ENCODE data around the gene ELFN2. TPM values are rescaled to one million over a fixed set of nuclear protein-coding genes. Genes with fewer than 3 reads are reported as not detected.

Gene ELFN2
- total RNA-seq, 1 experiment from 2014 or later, result 30.8 TPM

GRCh38 chr22:37473437-37473946 lies 46.2 kb upstream of the ELFN2 start:
- Histone ChIP-seq H3K9me3 (ENCODE audit: insufficient read depth, low read depth) (no peaks in the 10 kb centered on the region), H3K4me1 (replicated peaks; ENCODE audit: insufficient read depth) (no peaks in the 10 kb centered on the region), H3K36me3 (ENCODE audit: low read depth) (no peaks in the 10 kb centered on the region), H3K4me2 (no peak overlapping the region), H3K27ac (no peak overlapping the region), H3K27me3 (ENCODE audit: insufficient read depth, low read depth) (no peaks in the 10 kb centered on the region), H3K9me2 (ENCODE audit: insufficient read depth) (no peaks in the 10 kb centered on the region), H4K20me1 (ENCODE audit: insufficient read depth) (no peaks in the 10 kb centered on the region), H2AFZ (no peak overlapping the region), H3K79me2 (ENCODE audit: low read depth) (no peaks in the 10 kb centered on the region), H3K4me3 (no peak overlapping the region), H3F3A (ENCODE audit: insufficient read depth, low read depth) (peaks cover 21% of the 10 kb centered on the region; the same call in 1 of the 2 replicates)
- no peak for DNase-seq
- TF ChIP-seq EZH2 (IDR thresholded peaks at IDR 0.05; ENCODE audit: low read depth), result no peak
- TF ChIP-seq, protein P1, sequence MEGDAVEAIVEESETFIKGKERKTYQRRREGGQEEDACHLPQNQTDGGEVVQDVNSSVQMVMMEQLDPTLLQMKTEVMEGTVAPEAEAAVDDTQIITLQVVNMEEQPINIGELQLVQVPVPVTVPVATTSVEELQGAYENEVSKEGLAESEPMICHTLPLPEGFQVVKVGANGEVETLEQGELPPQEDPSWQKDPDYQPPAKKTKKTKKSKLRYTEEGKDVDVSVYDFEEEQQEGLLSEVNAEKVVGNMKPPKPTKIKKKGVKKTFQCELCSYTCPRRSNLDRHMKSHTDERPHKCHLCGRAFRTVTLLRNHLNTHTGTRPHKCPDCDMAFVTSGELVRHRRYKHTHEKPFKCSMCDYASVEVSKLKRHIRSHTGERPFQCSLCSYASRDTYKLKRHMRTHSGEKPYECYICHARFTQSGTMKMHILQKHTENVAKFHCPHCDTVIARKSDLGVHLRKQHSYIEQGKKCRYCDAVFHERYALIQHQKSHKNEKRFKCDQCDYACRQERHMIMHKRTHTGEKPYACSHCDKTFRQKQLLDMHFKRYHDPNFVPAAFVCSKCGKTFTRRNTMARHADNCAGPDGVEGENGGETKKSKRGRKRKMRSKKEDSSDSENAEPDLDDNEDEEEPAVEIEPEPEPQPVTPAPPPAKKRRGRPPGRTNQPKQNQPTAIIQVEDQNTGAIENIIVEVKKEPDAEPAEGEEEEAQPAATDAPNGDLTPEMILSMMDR (conservative IDR thresholded peaks at IDR 0.05), result no peak
- POLR2A ChIA-PET (ENCODE audit: unreplicated experiment), result no interaction called here
- no TSS peak for BruUV-seq (replicated peaks)
- intact Hi-C loops (cut with micrococcal nuclease; ENCODE audit: unreplicated experiment), result no loop called here
- CTCF ChIA-PET, result interaction anchor here (1.5 to 1.6 kb wide), 2 partner anchors 68 to 119 kb away, joined by 3 to 9 read pairs; no protein-coding TSS in a partner anchor

GRCh38 chr22:37472418-37473006 lies 45.2 kb upstream of the ELFN2 start:
- Histone ChIP-seq H3K36me3 (ENCODE audit: low read depth) (no peaks in the 10 kb centered on the region), H3K27me3 (ENCODE audit: insufficient read depth, low read depth) (no peaks in the 10 kb centered on the region), H3K79me2 (ENCODE audit: low read depth) (no peaks in the 10 kb centered on the region), H3K4me3 (no peak overlapping the region), H3K4me1 (replicated peaks; ENCODE audit: insufficient read depth) (no peaks in the 10 kb centered on the region), H2AFZ (no peak overlapping the region), H4K20me1 (ENCODE audit: insufficient read depth) (no peaks in the 10 kb centered on the region), H3K27ac (no peak overlapping the region), H3K9me2 (ENCODE audit: insufficient read depth) (no peaks in the 10 kb centered on the region), H3K9me3 (ENCODE audit: insufficient read depth, low read depth) (no peaks in the 10 kb centered on the region), H3K4me2 (no peak overlapping the region), H3F3A (ENCODE audit: insufficient read depth, low read depth) (peaks cover 12% of the 10 kb centered on the region; the same call in 1 of the 2 replicates)
- BruUV-seq (replicated peaks), result no TSS peak
- DNase-seq, result peak in 1 of 2 experiments; percentile 56
- TF ChIP-seq, protein P1 (conservative IDR thresholded peaks at IDR 0.05), result peak; percentile 88
- TF ChIP-seq EZH2 (IDR thresholded peaks at IDR 0.05; ENCODE audit: low read depth), result no peak
- ChIA-PET CTCF (interaction anchor here (0.5 to 1.6 kb wide), 11 partner anchors 25 to 156 kb away, joined by 3 to 13 read pairs (median 6); partner anchors contain the start of gene CARD10), POLR2A (ENCODE audit: unreplicated experiment) (interaction anchor here (0.6 kb wide), 1 partner anchor 98 kb away, joined by 5 read pairs; no protein-coding TSS in a partner anchor)
- intact Hi-C loops (cut with micrococcal nuclease; ENCODE audit: unreplicated experiment), result loop anchor here (1.0 kb wide), 1 partner anchor 66 kb away; no protein-coding TSS in a partner anchor

GRCh38 chr22:37471727-37472417 lies 44.6 kb upstream of the ELFN2 start:
- CTCF ChIA-PET, result interaction anchor here (0.5 to 1.6 kb wide), 12 partner anchors 26 to 378 kb away, joined by 3 to 10 read pairs (median 4); no protein-coding TSS in a partner anchor
- no peaks in the 10 kb centered on the region for H4K20me1 ChIP-seq (ENCODE audit: insufficient read depth)
- intact Hi-C loops (cut with micrococcal nuclease; ENCODE audit: unreplicated experiment), result loop anchor here (1.0 kb wide), 1 partner anchor 66 kb away; no protein-coding TSS in a partner anchor

More at GRCh38 chr22:37471727-37472417, 44.6 kb upstream of the ELFN2 start:
- Histone ChIP-seq H3K9me2 (ENCODE audit: insufficient read depth) (no peaks in the 10 kb centered on the region), H3K27ac (no peak overlapping the region), H3K27me3 (ENCODE audit: insufficient read depth, low read depth) (no peaks in the 10 kb centered on the region), H3K9me3 (ENCODE audit: insufficient read depth, low read depth) (no peaks in the 10 kb centered on the region), H3K4me3 (no peak overlapping the region), H3F3A (ENCODE audit: insufficient read depth, low read depth) (peaks cover 10% of the 10 kb centered on the region; the same call in 1 of the 2 replicates), H3K36me3 (ENCODE audit: low read depth) (no peaks in the 10 kb centered on the region), H2AFZ (no peak overlapping the region), H3K4me1 (replicated peaks; ENCODE audit: insufficient read depth) (no peaks in the 10 kb centered on the region), H3K4me2 (no peak overlapping the region), H3K79me2 (ENCODE audit: low read depth) (no peaks in the 10 kb centered on the region)
- DNase-seq, result no peak
- POLR2A ChIA-PET (ENCODE audit: unreplicated experiment), result interaction anchor here (0.6 kb wide), 2 partner anchors 21 to 98 kb away, joined by 5 to 29 read pairs; no protein-coding TSS in a partner anchor
- BruUV-seq (replicated peaks), result no TSS peak
- TF ChIP-seq, protein P1 (conservative IDR thresholded peaks at IDR 0.05), result no peak
- no peak for TF ChIP-seq EZH2 (IDR thresholded peaks at IDR 0.05; ENCODE audit: low read depth)
